ENCODE measurements around the gene PEX1.

The PEX1 gene

GRCh38 chr7:92528188-92528957 is at the start of gene PEX1, which contains the start of gene RBM48:
Gene PEX1, minus strand, starts transcription at chr7:92528520. Its CDS starts 85 bp downstream, at chr7:92528435.
Gene RBM48, plus strand, starts transcription at chr7:92528795. Its CDS starts 19 bp downstream, at chr7:92528814.
- H3K9ac ChIP-seq (ENCODE audit: low read length): peak within 1 kb of the TSS; percentile 76
- H3K9me3 ChIP-seq (ENCODE audit: insufficient read depth, low read length): no peaks in the 10 kb centered on the region
- H3F3A ChIP-seq (ENCODE audit: insufficient read depth): peaks cover 24% of the 10 kb centered on the region
- peaks cover 48% of the 10 kb centered on the region for H3K79me2 ChIP-seq (ENCODE audit: insufficient read depth, low read length)
- H3K4me2 ChIP-seq (ENCODE audit: low read depth, low read length, poor library complexity, severe bottlenecking): peak within 1 kb of the TSS; percentile 84
- peak within 1 kb of the TSS; percentile 83 for H3K4me3 ChIP-seq (ENCODE audit: insufficient read depth, low read length, poor library complexity, severe bottlenecking)
- H2AFZ ChIP-seq (ENCODE audit: low read depth, low read length, severe bottlenecking): peak within 1 kb of the TSS; percentile 61
- peak; percentile 88 for TF ChIP-seq CTCF (IDR thresholded peaks at IDR 0.05; ENCODE audit: insufficient read depth, low read length, poor library complexity, severe bottlenecking)
- no peak for TF ChIP-seq EZH2phosphoT487 (conservative IDR thresholded peaks at IDR 0.05; ENCODE audit: low read length)
- no peaks in the 10 kb centered on the region for H3K27me3 ChIP-seq (ENCODE audit: low read length)
- no peaks in the 10 kb centered on the region for H4K20me1 ChIP-seq (ENCODE audit: low read depth, low read length)
- peak within 1 kb of the TSS; percentile 76 for H3K27ac ChIP-seq (ENCODE audit: low read depth, low read length)
- H3K36me3 ChIP-seq (ENCODE audit: low read length): peaks cover 21% of the 10 kb centered on the region; the same call in 1 of the 2 replicates
- H3K9me2 ChIP-seq (replicated peaks; ENCODE audit: insufficient read depth, low read length): no peaks in the 10 kb centered on the region

GRCh38 chr7:92576296-92576695 is 48.0 kb upstream of the PEX1 start:
- H3F3A ChIP-seq (ENCODE audit: insufficient read depth): peaks cover 31% of the 10 kb centered on the region; the same call in 1 of the 2 replicates
- H3K4me2 ChIP-seq (ENCODE audit: low read depth, low read length, poor library complexity, severe bottlenecking): no peak overlapping the region
- H3K9me2 ChIP-seq (replicated peaks; ENCODE audit: insufficient read depth, low read length): no peaks in the 10 kb centered on the region
- H3K4me3 ChIP-seq (ENCODE audit: insufficient read depth, low read length, poor library complexity, severe bottlenecking): no peak overlapping the region
- H3K27ac ChIP-seq (ENCODE audit: low read depth, low read length): no peak overlapping the region
- H3K36me3 ChIP-seq (ENCODE audit: low read length): peaks cover 92% of the 10 kb centered on the region
- no peak overlapping the region for H2AFZ ChIP-seq (ENCODE audit: low read depth, low read length, severe bottlenecking)
- no peak overlapping the region for H3K9ac ChIP-seq (ENCODE audit: low read length)
- H4K20me1 ChIP-seq (ENCODE audit: low read depth, low read length): peaks cover 12% of the 10 kb centered on the region; the same call in 1 of the 2 replicates
- TF ChIP-seq CTCF (IDR thresholded peaks at IDR 0.05; ENCODE audit: insufficient read depth, low read length, poor library complexity, severe bottlenecking) (no peak), EZH2phosphoT487 (conservative IDR thresholded peaks at IDR 0.05; ENCODE audit: low read length) (no peak)
- H3K79me2 ChIP-seq (ENCODE audit: insufficient read depth, low read length): peaks cover 32% of the 10 kb centered on the region
- H3K9me3 ChIP-seq (ENCODE audit: insufficient read depth, low read length): no peaks in the 10 kb centered on the region
- H3K27me3 ChIP-seq (ENCODE audit: low read length): no peaks in the 10 kb centered on the region

- peaks cover 63% of the 10 kb centered on the region; the same call in 1 of the 2 replicates for H3K36me3 ChIP-seq (ENCODE audit: low read length)
- no peaks in the 10 kb centered on the region for H3K9me3 ChIP-seq (ENCODE audit: insufficient read depth, low read length)
- H3K9me2 ChIP-seq (replicated peaks; ENCODE audit: insufficient read depth, low read length): no peaks in the 10 kb centered on the region
- H3F3A ChIP-seq (ENCODE audit: insufficient read depth): peaks cover 22% of the 10 kb centered on the region; the same call in 1 of the 2 replicates
- H3K79me2 ChIP-seq (ENCODE audit: insufficient read depth, low read length): 0 out of 2 replicates have a peak, but pooled peaks cover 5% of the 10 kb centered on the region
- no peaks in the 10 kb centered on the region for H3K27me3 ChIP-seq (ENCODE audit: low read length)
- H4K20me1 ChIP-seq (ENCODE audit: low read depth, low read length): peaks cover 2% of the 10 kb centered on the region; the same call in 1 of the 2 replicates
- H2AFZ ChIP-seq (ENCODE audit: low read depth, low read length, severe bottlenecking): no peak overlapping the region
- TF ChIP-seq EZH2phosphoT487 (conservative IDR thresholded peaks at IDR 0.05; ENCODE audit: low read length) (no peak), CTCF (IDR thresholded peaks at IDR 0.05; ENCODE audit: insufficient read depth, low read length, poor library complexity, severe bottlenecking) (no peak)
- H3K4me3 ChIP-seq (ENCODE audit: insufficient read depth, low read length, poor library complexity, severe bottlenecking): no peak overlapping the region
- H3K27ac ChIP-seq (ENCODE audit: low read depth, low read length): no peak overlapping the region
- H3K9ac ChIP-seq (ENCODE audit: low read length): no peak overlapping the region
- H3K4me2 ChIP-seq (ENCODE audit: low read depth, low read length, poor library complexity, severe bottlenecking): no peak overlapping the region
Measured at GRCh38 chr7:92569137-92569536, 40.8 kb upstream of the PEX1 start.
